H1 (cell line): Measurements from ENCODE around the gene TMEM196. TPM values are rescaled to one million over a fixed set of nuclear protein-coding genes. Genes with fewer than 3 reads are reported as not detected.

ENCODE experiments used
- JUN ChIP-seq: IDR thresholded peaks from 2 replicates; pipeline ENCODE4 v1.6.1; 2011; ENCODE audit warnings: low read depth, mild to moderate bottlenecking, improper control_type of control experiment, low read length
- KDM5A ChIP-seq: fragments of 200-600 bp; IDR thresholded peaks from 2 replicates; pipeline ENCODE4 v1.7.1; 2012; ENCODE audit warnings: mild to moderate bottlenecking, low read length, inconsistent platforms, mixed read lengths
- SP1 ChIP-seq: IDR thresholded peaks from 2 replicates; pipeline ENCODE4 v1.6.1; 2011; ENCODE audit warnings: low read depth, low read length
- polyA plus RNA-seq, 7 experiments: library from polyadenylated mRNA; depleted of rRNA in 3 of 7; stranded (reverse) in 5 of 7; unstranded in 2 of 7; fragments of >200 nt in 5 of 7; fragments of 200-250 nt in 2 of 7; gene quantifications; 1 replicate in 5 of 7; 2 replicates in 1 of 7; 4 replicates in 1 of 7; pipeline versions ENCODE4 v1.2.1 to v1.2.3, GENCODE V29; 2011 to 2013; ENCODE audit warnings: missing spikeins in 2 of 7, mixed read lengths in 2 of 7
- total RNA-seq: library from RNA; stranded (reverse); fragmentation: NEBNext Ultra II Directional; extraction: Animal tissue kit (Norgen Biotek cat#: 25700); gene quantifications from 2 replicates; pipeline ENCODE4 v1.2.1, GENCODE V29; 2021

Gene TMEM196
- total and polyA plus RNA-seq, 2 of the 8 experiments (the other 6 are each of a cell fraction or from before 2014, with no cell fraction given) = 0.06 to 0.07 TPM

GRCh38 chr7:19749658-19750057 lies 23.8 kb downstream of the TMEM196 start (continued):
- TF ChIP-seq JUN (no peak), KDM5A (no peak), SP1 (no peak)
- TF ChIP-seq, all 59 proteins: peak for 0
